HG02943 (cell line): ENCODE results near the gene RRP15.
"Not testable (repeated sequence)": the region's sequence is repeated elsewhere in the genome, so short reads cannot be mapped to it uniquely, and the experiment has no call there.

Source experiments
- ATAC-seq: cut with Tn5 transposase; IDR thresholded peaks from one replicate; pipeline ENCODE4 v1.9.1; 2021; ENCODE audit warnings: mild to moderate bottlenecking, low read depth, moderate library complexity; ENCODE audit not compliant: unreplicated experiment

RRP15 gene

DNA sequence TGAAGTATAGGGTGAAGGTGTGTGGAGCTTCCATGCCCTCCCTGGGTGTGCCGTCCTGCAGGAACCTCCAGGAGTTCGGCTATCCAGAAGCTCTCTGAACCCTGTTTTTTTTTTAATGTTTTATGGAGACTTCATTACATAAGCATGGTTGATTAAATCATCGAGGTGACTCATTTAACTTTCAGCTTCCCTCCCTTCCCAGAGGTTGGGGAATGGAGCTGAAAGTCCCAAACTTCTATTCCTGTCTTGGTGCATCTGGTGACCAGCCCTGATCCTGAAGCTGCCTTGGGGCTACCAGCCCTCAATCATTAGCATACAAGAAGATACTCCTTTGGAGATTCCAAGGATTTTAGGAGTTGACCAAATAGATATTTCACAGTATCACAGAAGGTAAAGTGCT is 9.5 kb downstream of the RRP15 start:
- no peak for ATAC-seq

DNA sequence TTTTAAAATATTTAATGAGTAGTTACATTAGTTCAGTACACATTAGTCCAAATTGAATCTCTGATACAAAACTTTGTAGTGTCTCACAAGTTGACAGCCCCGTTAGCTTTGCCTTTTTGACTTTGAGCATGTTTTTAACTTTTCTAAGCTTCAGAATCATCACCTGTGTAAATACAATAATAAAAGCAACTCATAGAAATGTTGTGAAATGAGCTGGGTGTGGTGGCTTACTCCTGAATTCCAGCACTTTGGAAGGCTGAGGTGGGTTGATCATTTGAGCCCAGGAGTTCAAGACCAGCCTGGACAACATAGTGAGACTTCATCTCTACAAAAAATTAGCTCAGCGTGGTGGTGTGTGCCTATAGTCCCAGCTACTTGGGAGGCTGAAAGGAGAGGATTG is 11.1 kb downstream of the RRP15 start:
- no peak for ATAC-seq

- no peak for ATAC-seq
Measured at GRCh38 chr1:218297461-218297860, 12.4 kb downstream of the RRP15 start.

DNA sequence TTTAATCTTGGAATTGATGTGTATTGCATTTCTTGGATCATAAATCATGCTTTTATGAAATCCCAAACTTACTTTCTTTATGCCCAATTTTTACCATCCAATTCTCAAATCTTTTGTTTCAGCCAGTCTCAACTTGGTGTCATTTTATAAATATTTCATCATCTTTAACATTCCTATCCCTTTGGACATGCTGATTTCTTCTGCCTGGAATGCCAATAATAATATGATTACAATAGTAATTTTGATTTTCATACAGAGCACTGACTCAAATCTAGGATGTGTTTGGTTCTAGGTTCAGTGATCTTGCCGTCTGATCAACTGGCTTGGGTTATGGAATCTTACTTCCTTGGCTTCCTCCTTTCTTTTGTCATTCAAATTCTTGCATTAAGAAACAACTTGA is 12.8 kb downstream of the RRP15 start:
- ATAC-seq: no peak

DNA sequence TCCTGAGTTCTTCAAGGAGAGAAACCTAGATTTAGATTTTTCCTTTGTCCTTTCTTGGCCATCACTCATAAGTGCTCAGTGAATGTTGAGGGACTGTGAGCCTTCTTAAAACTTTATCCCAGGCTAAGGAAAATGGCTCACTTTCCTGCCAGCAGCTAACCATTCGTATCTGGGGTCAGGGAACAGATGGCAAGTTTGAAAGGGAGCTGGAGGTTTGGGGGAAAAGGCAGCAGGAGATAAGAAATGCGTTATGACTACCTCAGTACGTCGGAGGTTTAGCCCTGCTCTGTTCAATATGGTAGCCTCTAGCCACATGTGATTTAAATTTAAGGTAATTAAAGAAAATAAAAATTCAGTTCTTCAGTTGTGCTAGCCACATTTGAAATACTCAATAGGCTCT is 13.3 kb downstream of the RRP15 start:
- no peak for ATAC-seq

GRCh38 chr1:218299416-218299815 is 14.3 kb downstream of the RRP15 start:
- ATAC-seq: no peak

GRCh38 chr1:218301217-218301616 is 16.1 kb downstream of the RRP15 start:
- ATAC-seq: no peak

DNA sequence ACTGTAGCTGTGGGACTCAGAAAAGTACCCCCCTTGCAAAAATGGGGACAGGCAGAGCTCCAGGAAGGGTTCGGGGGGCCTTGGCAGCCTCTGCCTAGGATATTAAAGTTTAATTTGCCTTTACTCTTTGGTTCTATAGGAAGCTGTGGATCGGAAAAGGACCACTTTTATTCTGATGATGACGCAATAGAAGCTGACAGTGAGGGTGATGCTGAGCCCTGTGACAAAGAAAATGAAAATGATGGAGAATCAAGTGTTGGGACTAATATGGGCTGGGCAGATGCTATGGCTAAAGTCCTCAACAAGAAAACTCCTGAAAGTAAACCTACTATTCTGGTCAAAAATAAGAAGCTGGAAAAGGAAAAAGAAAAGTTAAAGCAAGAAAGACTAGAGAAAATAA is 17.1 kb downstream of the RRP15 start:
- ATAC-seq: no peak

GRCh38 chr1:218303176-218303879 is 18.2 kb downstream of the RRP15 start:
- ATAC-seq: no peak

DNA sequence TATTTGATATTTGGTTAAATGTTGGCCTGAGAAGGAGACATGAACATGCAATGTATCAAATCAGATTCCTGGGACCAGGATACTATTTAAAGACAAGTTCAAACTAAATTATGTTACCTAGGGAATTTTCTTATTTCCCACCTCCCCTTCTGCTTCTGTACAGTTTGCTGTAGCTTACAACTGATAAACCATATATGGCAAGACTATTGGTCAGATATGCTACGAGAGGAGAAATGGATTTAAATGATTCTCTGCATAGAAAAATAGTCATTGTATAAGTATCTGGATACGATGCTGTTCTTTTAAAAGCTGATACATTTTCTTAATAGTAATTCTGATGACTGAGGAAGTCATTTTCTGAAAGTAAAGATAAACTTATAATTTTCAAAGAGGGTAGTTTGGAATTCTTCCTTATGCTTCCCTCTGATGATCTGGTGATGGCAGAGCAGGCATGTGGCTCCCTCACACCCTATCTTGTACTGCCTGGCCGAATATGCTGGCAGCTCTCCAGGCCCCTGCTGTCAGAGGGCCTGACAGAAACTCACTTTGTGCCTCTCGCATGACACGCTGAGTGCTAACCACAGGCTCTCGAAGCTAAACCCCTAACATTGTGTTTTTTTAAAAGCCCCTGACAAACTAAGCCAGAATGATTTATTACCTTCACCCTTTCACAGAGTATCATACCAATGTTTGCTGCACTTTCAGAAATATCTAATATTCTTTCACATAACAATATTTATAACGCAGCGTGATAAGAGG is 19.4 kb downstream of the RRP15 start:
- no peak for ATAC-seq

GRCh38 chr1:218305472-218306064 is 20.5 kb downstream of the RRP15 start:
- no peak for ATAC-seq

GRCh38 chr1:218312509-218312908 is 27.4 kb downstream of the RRP15 start:
- no peak for ATAC-seq

- ATAC-seq: no peak
Measured at GRCh38 chr1:218314316-218314715, 29.2 kb downstream of the RRP15 start.

- no peak for ATAC-seq
Measured at GRCh38 chr1:218315638-218316037, 30.5 kb downstream of the RRP15 start.

DNA sequence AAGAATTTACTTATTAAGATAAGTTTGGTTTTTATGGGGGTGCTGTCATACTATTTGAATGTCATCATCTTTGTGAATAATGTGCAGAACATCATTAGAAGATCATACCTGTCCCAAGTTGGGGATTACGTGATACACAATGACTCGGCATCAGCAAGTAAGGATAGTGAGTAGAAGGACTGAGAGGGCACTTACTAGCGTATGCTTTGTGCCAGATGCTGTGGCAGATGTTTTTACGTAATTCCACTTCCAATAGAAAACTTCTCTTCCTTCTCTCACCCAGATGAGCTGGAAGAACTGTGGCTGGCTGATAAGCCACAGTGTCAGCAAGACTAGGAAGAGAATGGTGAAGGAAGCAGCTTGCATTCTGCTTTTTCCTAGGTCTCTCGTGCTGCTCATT is 32.0 kb downstream of the RRP15 start:
- no peak for ATAC-seq

GRCh38 chr1:218320182-218320581 is 35.1 kb downstream of the RRP15 start:
- ATAC-seq: not testable (repeated sequence)

DNA sequence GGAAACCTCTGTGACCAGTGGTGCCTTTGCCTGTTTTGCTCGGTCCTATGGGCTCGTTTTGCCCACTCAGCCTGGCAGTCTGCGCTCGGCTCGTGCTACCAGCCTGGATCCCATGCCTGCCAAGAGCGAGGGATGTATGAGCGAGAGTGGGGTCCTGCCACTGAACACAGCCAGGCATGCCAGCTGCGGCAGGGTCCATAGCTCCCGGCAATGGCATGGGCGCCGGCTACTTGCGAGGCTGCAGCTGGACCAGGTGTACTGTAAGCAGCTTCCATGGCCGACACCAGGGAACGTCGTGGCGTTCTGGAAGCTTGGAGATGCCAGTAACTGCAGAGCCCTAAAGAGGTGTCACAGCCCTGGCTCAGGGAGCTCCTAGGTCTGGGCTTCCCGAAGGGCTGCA is 37.7 kb downstream of the RRP15 start:
- ATAC-seq: no peak

- no peak for ATAC-seq
Measured at GRCh38 chr1:218323568-218324225, 38.6 kb downstream of the RRP15 start.

DNA sequence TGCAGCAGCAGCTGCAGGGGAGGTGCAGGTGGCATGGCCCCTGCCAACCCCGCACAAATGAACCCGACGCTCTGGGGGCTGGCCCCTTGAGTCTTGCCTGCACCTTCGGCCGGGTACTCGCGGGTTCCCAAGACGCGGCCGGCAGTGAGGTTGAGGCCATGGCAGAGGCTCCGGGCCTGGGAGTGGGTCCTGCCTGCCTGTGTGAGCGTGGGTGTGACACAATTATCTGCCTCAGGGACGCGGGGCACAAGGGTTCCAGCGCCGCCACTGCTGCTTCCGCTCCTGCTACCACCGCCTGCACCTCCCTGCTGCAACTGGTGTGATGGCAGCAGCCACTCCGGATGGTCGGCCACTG is 39.1 kb downstream of the RRP15 start:
- ATAC-seq: no peak

DNA sequence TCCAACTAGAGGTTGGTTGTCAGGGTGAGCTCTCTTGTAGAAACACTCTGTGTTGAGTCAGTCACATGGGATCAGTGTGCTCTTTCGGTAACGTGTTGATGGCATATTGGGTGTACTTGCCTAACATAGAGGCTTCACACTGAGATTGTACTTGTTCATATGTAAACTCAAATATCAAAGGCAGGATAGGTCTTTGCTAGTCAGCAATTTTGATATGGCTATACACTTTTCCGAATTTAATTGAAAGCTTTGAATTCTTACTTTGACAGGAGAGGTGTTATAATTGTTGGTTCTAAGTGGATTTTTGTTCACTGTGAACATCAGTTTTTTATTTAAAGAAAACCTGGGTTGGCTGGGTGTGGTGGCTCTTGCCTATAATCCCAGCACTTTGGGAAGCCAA is 43.7 kb downstream of the RRP15 start:
- ATAC-seq: no peak

GRCh38 chr1:218330043-218330623 is 45.0 kb downstream of the RRP15 start:
- ATAC-seq: no peak
